Mucosa of rectum (tissue), 2 donors: Measurements from ENCODE around the gene ZNF77.
A peak's percentile ranks its signal among the peaks of the same experiment; 100 is the strongest.
"Not testable (repeated sequence)": the region's sequence is repeated elsewhere in the genome, so short reads cannot be mapped to it uniquely, and the experiment has no call there.

Source experiments
- H3K27ac ChIP-seq, 2 donors: one replicate each; pipeline ENCODE4 v1.7.0; 2013; ENCODE audit warnings: inconsistent platforms in 2 of 2, low read depth in 2 of 2, low read length in 2 of 2
- H3K27me3 ChIP-seq, 2 donors: one replicate each; pipeline ENCODE4 v1.7.0; 2013; ENCODE audit warnings: low read length in 2 of 2; ENCODE audit not compliant: control insufficient read depth in 2 of 2, insufficient read depth in 2 of 2
- H3K36me3 ChIP-seq, 2 donors: one replicate each; pipeline ENCODE4 v1.7.0; 2013; ENCODE audit warnings: low read length in 2 of 2; ENCODE audit not compliant: control insufficient read depth in 2 of 2, insufficient read depth in 2 of 2
- H3K4me1 ChIP-seq, 2 donors: one replicate each; pipeline ENCODE4 v1.7.0; 2013; ENCODE audit warnings: low read length in 2 of 2, mild to moderate bottlenecking in 1 of 2; ENCODE audit not compliant: control insufficient read depth in 2 of 2, insufficient read depth in 2 of 2
- H3K4me3 ChIP-seq, 2 donors: one replicate each; pipeline ENCODE4 v1.7.0; 2013; ENCODE audit warnings: low read length in 2 of 2
- H3K9ac ChIP-seq, 2 donors: one replicate each; pipeline ENCODE4 v1.7.0; 2013; ENCODE audit warnings: low read length in 2 of 2, low read depth in 1 of 2, mild to moderate bottlenecking in 1 of 2
- H3K9me3 ChIP-seq, 2 donors: one replicate each; pipeline ENCODE4 v1.7.0; 2013; ENCODE audit warnings: low read length in 2 of 2; ENCODE audit not compliant: control insufficient read depth in 2 of 2
- donor health status: healthy.
- donor health status: Normal muscosa, but diverticular disease.

Gene ZNF77

DNA sequence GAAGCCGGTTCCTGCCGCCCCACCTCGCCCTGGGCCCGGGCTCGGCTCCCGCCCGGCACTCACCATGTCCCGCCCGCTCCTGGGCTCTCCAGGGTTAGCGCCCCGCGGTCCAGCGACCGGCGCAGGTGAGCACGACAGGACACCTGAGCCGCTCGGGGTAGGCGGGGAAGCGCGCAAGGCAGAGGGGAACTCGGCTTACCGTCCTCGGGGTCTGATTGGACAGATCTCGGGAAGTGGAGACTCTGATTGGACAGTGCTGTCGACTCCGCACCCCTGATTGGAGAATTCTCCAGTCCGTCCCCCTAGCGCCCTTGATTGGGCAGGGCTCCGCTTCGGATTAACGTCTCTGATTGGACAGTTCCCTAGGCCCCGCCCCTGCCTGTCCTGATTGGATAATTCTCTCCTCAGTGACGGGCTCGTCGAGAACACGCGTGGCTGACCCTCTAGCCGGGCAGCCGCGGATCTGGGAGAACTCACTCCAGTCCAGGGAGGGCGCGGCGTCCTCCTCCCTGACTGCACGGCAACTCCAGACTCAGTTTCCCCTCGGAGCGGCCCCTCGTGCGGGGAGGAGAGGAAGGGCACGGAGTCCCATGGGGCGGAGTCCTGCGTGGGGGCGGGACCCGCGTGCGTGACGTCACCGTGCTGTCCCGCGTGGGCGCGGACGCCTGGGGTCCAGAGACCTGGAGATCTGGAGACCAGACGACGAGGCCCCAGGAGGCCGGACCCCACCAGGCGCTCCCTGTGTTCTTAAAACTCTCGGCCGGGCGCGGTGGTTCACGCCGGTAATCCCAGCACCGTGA is at the start of gene ZNF77:
ZNF77 (minus strand) TSS at position 197 of the 800 bp plus-strand sequence; CDS start at position 66, 131 bp downstream.
- peak within 1 kb of the TSS; percentile 95 for H3K27ac ChIP-seq
- H3K27me3 ChIP-seq, result no peaks in the 10 kb centered on the region
- peak within 1 kb of the TSS; percentile 89 to 94 for H3K4me3 ChIP-seq
- H3K4me1 ChIP-seq, result peaks cover 15 to 20% of the 10 kb centered on the region in 2 donors
- H3K9me3 ChIP-seq, result no peaks in the 10 kb centered on the region
- peak within 1 kb of the TSS; percentile 77 to 93 for H3K9ac ChIP-seq
- H3K36me3 ChIP-seq, result no peaks in the 10 kb centered on the region

DNA sequence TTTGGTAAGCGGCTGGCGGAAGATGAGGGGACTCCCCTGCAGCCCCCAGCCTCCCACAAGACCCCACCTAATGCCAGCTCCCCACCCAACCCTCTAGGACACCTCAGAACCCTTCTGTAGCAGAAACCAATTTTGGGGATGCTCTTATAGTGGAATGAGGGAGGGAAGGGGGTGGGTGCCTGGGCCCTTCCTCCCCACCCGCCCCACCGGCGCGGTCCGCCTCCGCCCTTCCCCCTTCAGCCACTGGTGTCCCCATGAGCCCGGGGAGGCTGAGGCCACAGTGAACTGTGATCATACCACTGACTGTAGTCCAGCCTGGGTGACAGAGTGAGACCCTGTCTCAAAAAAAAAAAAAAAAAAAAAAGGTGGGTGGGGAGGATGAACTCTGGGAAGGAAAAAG is 48.8 kb upstream of the ZNF77 start:
- Histone ChIP-seq H3K27ac (no peak overlapping the region), H3K4me1 (no peaks in the 10 kb centered on the region), H3K27me3 (no peaks in the 10 kb centered on the region), H3K9ac (no peak overlapping the region), H3K4me3 (no peak overlapping the region), H3K9me3 (no peaks in the 10 kb centered on the region), H3K36me3 (no peaks in the 10 kb centered on the region)

DNA sequence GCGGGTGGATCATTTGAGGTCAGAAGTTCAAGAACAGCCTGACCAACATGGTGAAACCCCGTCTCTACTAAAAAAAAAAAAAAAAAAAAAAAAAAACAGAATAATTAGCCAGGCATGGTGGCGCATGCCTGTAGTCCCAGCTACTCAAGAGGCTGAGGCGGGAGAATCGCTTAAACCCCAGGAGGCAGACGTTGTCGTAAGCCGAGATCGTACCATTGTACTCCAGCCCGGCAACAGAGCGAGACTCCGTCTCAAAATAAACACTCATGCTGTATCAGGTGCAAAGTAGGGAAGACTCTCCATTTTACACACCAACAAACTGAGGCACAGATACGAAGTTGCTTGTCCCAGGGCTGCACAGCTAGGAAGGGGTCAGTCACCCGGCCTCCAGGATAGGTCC is 48.2 kb upstream of the ZNF77 start:
- no peaks in the 10 kb centered on the region for H3K36me3 ChIP-seq

DNA sequence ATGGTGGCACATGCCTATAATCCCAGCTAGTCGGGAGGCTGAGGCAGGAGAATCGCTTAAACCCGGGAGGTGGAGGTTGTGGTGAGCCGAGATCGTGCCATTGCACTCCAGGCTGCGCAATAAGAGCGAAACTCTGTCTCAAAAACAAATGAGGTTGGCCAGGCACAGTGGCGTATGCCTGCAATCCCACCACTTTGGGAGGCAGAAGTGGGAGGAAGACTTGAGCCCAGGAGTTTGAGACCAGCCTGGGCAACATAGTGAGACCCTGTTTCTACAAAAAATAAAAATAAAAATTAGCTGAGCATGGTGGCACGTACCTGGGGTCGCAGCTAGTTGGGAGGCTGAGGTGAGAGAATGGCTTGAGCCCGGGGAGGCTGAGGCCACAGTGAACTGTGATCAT is 47.6 kb upstream of the ZNF77 start:
- H3K36me3 ChIP-seq, H3K27me3 ChIP-seq, H3K27ac ChIP-seq, H3K4me1 ChIP-seq, H3K4me3 ChIP-seq, H3K9me3 ChIP-seq, H3K9ac ChIP-seq: not testable (repeated sequence)

More for the DNA sequence above, 48.2 kb upstream of the ZNF77 start:
- H3K4me1 ChIP-seq, result no peaks in the 10 kb centered on the region
- no peaks in the 10 kb centered on the region for H3K27me3 ChIP-seq
- no peak overlapping the region for H3K9ac ChIP-seq
- no peak overlapping the region for H3K27ac ChIP-seq
- H3K9me3 ChIP-seq, result no peaks in the 10 kb centered on the region
- no peak overlapping the region for H3K4me3 ChIP-seq

DNA sequence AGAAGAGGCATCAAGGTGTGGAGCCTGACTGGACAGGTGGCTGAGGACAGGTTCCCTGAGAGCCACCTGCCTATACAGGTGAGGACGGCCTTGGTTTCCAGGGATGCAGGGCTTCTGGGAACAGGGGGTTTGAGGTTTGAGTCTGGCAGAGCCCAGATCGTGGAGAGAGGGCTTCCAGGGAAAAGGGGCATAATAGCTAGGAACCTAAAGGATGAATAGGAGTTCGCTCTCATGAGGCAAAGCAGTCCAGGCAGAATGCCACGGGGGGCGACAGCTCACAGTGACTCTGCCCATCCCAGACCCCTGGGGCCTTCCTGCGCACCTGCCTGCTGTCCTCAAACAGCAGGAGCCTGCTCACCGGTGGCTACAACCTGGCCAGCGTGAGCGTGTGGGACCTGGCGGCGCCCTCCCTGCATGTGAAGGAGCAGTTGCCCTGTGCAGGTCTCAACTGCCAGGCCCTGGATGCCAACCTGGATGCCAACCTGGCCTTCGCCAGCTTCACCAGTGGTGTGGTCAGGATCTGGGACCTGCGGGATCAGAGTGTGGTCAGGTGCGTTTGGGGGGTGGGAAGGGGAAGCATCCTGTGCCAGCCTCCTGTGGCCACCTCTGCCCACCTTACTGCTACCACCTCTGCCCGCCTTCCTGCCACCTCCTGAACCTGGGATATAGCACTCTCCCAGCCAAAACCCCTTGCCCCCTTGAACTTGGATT is 44.6 kb upstream of the ZNF77 start:
- Histone ChIP-seq H3K4me3 (no peak overlapping the region), H3K9me3 (no peaks in the 10 kb centered on the region), H3K9ac (no peak overlapping the region), H3K4me1 (no peaks in the 10 kb centered on the region), H3K27me3 (no peaks in the 10 kb centered on the region), H3K36me3 (no peaks in the 10 kb centered on the region), H3K27ac (no peak overlapping the region)

DNA sequence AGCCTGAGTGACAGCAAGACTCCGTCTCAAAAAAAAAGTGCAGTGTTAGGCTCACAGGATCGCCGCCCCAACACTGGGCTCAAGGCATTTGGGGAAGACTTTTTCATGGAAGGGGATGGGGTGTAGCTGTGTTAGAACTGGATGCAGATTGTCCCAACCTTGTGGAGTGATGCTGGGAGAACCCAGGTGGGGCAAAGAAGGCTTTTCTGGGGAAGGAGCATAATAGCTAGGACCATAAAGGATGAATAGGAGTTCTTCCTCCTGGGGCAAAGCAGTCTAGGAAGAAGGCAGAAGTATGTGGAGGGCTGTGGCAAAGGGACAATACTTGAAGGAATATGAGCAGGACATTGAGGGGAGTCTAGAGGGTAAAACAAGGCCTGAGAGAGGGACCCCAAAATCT is 43.8 kb upstream of the ZNF77 start:
- Histone ChIP-seq H3K27me3 (peaks cover 0 to 2% of the 10 kb centered on the region in 2 donors), H3K36me3 (no peaks in the 10 kb centered on the region), H3K4me3 (no peak overlapping the region), H3K9ac (no peak overlapping the region), H3K27ac (no peak overlapping the region), H3K4me1 (peaks cover 0 to 2% of the 10 kb centered on the region in 2 donors), H3K9me3 (no peaks in the 10 kb centered on the region)

DNA sequence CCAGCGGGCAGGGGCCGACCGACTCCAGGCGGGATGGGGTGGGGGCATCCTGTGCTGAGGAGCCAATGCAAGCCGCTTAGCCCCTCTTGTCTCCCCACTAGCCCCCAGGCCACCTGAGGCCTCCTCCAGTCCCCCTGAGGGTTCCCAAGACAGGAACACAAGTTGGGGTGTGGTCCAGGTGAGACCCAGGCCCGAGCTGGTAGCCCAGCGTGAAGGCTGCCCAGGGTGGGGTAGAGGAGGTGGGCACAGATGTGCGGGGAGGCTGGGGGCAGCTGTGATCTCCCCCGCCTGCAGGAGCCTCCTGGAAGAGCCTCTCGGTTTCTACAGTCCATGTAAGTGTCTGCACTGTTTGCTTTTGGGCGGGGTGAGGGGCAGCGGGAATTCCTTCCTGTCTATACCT is 43.0 kb upstream of the ZNF77 start:
- Histone ChIP-seq H3K9ac (no peak overlapping the region), H3K4me3 (no peak overlapping the region), H3K27me3 (peaks cover 0 to 7% of the 10 kb centered on the region in 2 donors), H3K27ac (no peak overlapping the region), H3K4me1 (peaks cover 5 to 6% of the 10 kb centered on the region in 2 donors), H3K36me3 (no peaks in the 10 kb centered on the region), H3K9me3 (no peaks in the 10 kb centered on the region)

DNA sequence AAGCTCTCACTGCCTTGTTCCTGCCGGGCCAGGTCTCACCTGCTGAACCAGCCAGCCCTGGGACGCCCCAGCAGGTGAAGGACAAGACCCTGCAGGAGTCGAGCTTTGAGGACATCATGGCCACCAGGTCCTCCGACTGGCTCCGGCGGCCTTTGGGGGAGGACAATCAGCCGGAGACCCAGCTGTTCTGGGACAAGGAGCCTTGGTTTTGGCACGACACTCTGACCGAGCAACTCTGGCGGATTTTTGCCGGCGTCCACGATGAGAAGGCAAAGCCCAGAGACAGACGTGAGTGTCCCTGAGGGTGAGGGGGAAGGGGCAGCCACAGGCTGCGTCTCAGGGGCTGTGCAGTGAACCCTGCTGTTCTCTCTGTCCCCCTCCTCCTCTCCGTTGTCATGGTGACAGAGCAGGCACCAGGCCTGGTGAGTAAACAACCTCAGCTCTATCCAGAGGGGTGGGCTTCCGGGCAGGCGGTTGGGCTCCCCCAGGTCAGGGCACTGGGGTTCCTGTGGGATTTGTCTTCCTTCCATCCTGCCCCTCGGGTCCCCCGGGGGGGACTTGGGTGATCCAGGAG is 42.3 kb upstream of the ZNF77 start:
- peaks cover 0 to 7% of the 10 kb centered on the region in 2 donors for H3K27me3 ChIP-seq
- H3K4me1 ChIP-seq, result peaks cover 8% of the 10 kb centered on the region in 2 donors
- H3K27ac ChIP-seq, result no peak overlapping the region
- no peaks in the 10 kb centered on the region for H3K36me3 ChIP-seq
- H3K4me3 ChIP-seq, result no peak overlapping the region
- no peak overlapping the region for H3K9ac ChIP-seq
- no peaks in the 10 kb centered on the region for H3K9me3 ChIP-seq

DNA sequence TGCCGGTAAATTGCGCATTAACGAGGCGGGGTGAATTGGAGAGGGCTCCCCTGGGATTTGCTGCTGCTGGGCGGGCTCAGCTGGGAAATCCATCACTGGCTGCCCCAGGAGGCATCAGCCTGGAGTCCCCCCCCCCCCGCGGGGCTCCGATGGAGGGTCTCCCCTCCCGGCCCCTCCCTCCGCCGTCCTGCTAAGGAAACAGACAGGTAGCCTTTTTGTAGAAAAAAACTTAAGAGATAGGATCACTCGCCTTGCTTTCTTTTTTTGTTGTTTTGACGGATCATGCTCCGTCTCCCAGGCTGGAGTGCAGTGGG is 39.4 kb upstream of the ZNF77 start:
- peaks cover 0 to 7% of the 10 kb centered on the region in 2 donors for H3K27me3 ChIP-seq
- peaks cover 8% of the 10 kb centered on the region in 2 donors for H3K4me1 ChIP-seq
- H3K27ac ChIP-seq, result peak overlapping the region in 1 of 2 donors; percentile 32
- H3K4me3 ChIP-seq, result peak overlapping the region in 1 of 2 donors; percentile 41
- no peaks in the 10 kb centered on the region for H3K36me3 ChIP-seq
- H3K9me3 ChIP-seq, result no peaks in the 10 kb centered on the region
- H3K9ac ChIP-seq, result peak overlapping the region in 1 of 2 donors; percentile 1
